IMR-90 (cell line): ENCODE results near the gene DNAH8. TPM values are rescaled to one million over a fixed set of nuclear protein-coding genes. Genes with fewer than 3 reads are reported as not detected.

ENCODE experiments used
- ATAC-seq: fragments of 200-7000 bp; cut with Tn5 transposase; 2 replicates; pipeline ENCODE4 v1.9.1; 2020; ENCODE audit warnings: low read depth, mild to moderate bottlenecking, moderate library complexity
- BruUV-seq: library from RNA; stranded (reverse); fragments of 400-500 nt; replicated peaks from 2 replicates; lab custom pipeline; 2021; lab: Mats Ljungman, UMichigan
- CTCF ChIA-PET: fragments of 300-600 bp; formaldehyde crosslinking; extraction: SDS; loops from one replicate; lab custom pipeline; 2021; ENCODE audit warnings: antibody characterized with exemption; lab: Yijun Ruan, JAX
- POLR2A ChIA-PET: fragments of 300-600 bp; sonication (Branson Sonifier 250); formaldehyde crosslinking; loops from one replicate; lab custom pipeline; 2022; ENCODE audit warnings: antibody characterized with exemption; ENCODE audit not compliant: unreplicated experiment; lab: Charles Lee
- DNase-seq: peaks from one replicate; pipeline ENCODE4 v3.0.0; 2013
- H2AFZ ChIP-seq: replicated peaks from 2 replicates; pipeline ENCODE3; 2013; ENCODE audit warnings: low read length, mild to moderate bottlenecking; ENCODE audit not compliant: poor library complexity
- H2AK5ac ChIP-seq: 2 replicates; pipeline ENCODE4 v1.6.1; 2013; ENCODE audit warnings: low read depth, low read length, inconsistent platforms
- H2AK9ac ChIP-seq: replicated peaks from 2 replicates; pipeline ENCODE3; 2013; ENCODE audit warnings: mild to moderate bottlenecking, low read depth, low read length, moderate library complexity; ENCODE audit not compliant: poor library complexity
- H2BK120ac ChIP-seq: 2 replicates; pipeline ENCODE4 v1.6.1; 2013; ENCODE audit warnings: low read depth, low read length, inconsistent platforms
- H2BK15ac ChIP-seq: 3 replicates; pipeline ENCODE4 v1.6.1; 2013; ENCODE audit warnings: low read depth, low read length, inconsistent platforms
- H2BK20ac ChIP-seq: 2 replicates; pipeline ENCODE4 v1.6.1; 2013; ENCODE audit warnings: low read depth, mild to moderate bottlenecking, inconsistent platforms, low read length, moderate library complexity
- H2BK5ac ChIP-seq: 2 replicates; pipeline ENCODE4 v1.6.1; 2013; ENCODE audit warnings: mild to moderate bottlenecking, low read depth, low read length, inconsistent platforms; ENCODE audit not compliant: poor library complexity, severe bottlenecking
- H3K14ac ChIP-seq: replicated peaks from 2 replicates; pipeline ENCODE4 v1.6.1; 2013; ENCODE audit warnings: low read depth, low read length, inconsistent platforms
- H3K18ac ChIP-seq: 2 replicates; pipeline ENCODE4 v1.6.1; 2013; ENCODE audit warnings: low read depth, low read length, control low read depth
- H3K23ac ChIP-seq: 2 replicates; pipeline ENCODE4 v1.6.1; 2013; ENCODE audit warnings: low read depth, low read length, inconsistent platforms
- H3K27ac ChIP-seq: 2 replicates; pipeline ENCODE4 v1.5.1; 2013; ENCODE audit warnings: mild to moderate bottlenecking, control low read depth, low read length; ENCODE audit not compliant: insufficient read depth
- H3K27me3 ChIP-seq: 2 replicates; pipeline ENCODE4 v1.6.1; 2013; ENCODE audit warnings: low read length; ENCODE audit not compliant: control insufficient read depth, insufficient read depth
- H3K36me3 ChIP-seq: 2 replicates; pipeline ENCODE4 v1.6.1; 2013; ENCODE audit warnings: low read length, mixed read lengths; ENCODE audit not compliant: control insufficient read depth, insufficient read depth
- H3K4ac ChIP-seq: 2 replicates; pipeline ENCODE4 v1.6.1; 2013; ENCODE audit warnings: low read depth, low read length, inconsistent platforms
- H3K4me1 ChIP-seq: 2 replicates; pipeline ENCODE4 v1.6.1; 2013; ENCODE audit warnings: low read length, mixed read lengths; ENCODE audit not compliant: control insufficient read depth, insufficient read depth
- H3K4me2 ChIP-seq: 2 replicates; pipeline ENCODE4 v1.6.1; 2013; ENCODE audit warnings: low read depth, mild to moderate bottlenecking, control low read depth, low read length, moderate library complexity
- H3K4me3 ChIP-seq: 2 replicates; pipeline ENCODE4 v1.5.1; 2013; ENCODE audit warnings: low read depth, mild to moderate bottlenecking, control low read depth, low read length, moderate library complexity; ENCODE audit not compliant: insufficient read depth
- H3K56ac ChIP-seq: 2 replicates; pipeline ENCODE4 v1.6.1; 2013; ENCODE audit warnings: low read length, inconsistent platforms; ENCODE audit not compliant: insufficient read depth; ENCODE audit errors: extremely low read depth
- H3K79me1 ChIP-seq, 2 experiments: 2 replicates each; pipeline ENCODE4 v1.6.1; 2013; ENCODE audit warnings: low read length in 2 of 2, inconsistent platforms in 1 of 2, low read depth in 1 of 2
- H3K9ac ChIP-seq: 2 replicates; pipeline ENCODE4 v1.6.1; 2013; ENCODE audit warnings: low read depth, low read length, control low read depth
- H3K9me1 ChIP-seq: 2 replicates; pipeline ENCODE4 v1.6.1; 2013; ENCODE audit warnings: low read length, inconsistent platforms; ENCODE audit not compliant: insufficient read depth
- H3K9me3 ChIP-seq: 2 replicates; pipeline ENCODE4 v1.6.1; 2013; ENCODE audit warnings: low read length; ENCODE audit not compliant: control insufficient read depth, insufficient read depth
- H4K20me1 ChIP-seq: 2 replicates; pipeline ENCODE4 v1.6.1; 2013; ENCODE audit warnings: low read length, inconsistent platforms; ENCODE audit not compliant: insufficient read depth
- H4K5ac ChIP-seq: 2 replicates; pipeline ENCODE4 v1.6.1; 2013; ENCODE audit warnings: mild to moderate bottlenecking, low read depth, low read length, control low read depth
- H4K8ac ChIP-seq, 2 experiments: 2 replicates each; pipeline ENCODE4 v1.6.1; 2013; ENCODE audit warnings: low read depth in 2 of 2, low read length in 2 of 2, control low read depth in 1 of 2, inconsistent platforms in 1 of 2
- H4K91ac ChIP-seq: 2 replicates; pipeline ENCODE4 v1.6.1; 2013; ENCODE audit warnings: low read depth, low read length, inconsistent platforms; ENCODE audit not compliant: insufficient read depth
- FOS ChIP-seq: fragments of 150-350 bp; IDR thresholded peaks from 2 replicates; pipeline ENCODE4 v1.6.1; 2016; ENCODE audit warnings: low read depth, low read length
- MAFK ChIP-seq: IDR thresholded peaks from 2 replicates; pipeline ENCODE4 v1.6.1; 2012; ENCODE audit warnings: low read depth, low read length, improper control_type of control experiment
- NFE2L2 ChIP-seq: fragments of 150-350 bp; IDR thresholded peaks from 2 replicates; pipeline ENCODE4 v1.6.1; 2016; ENCODE audit warnings: low read depth, mild to moderate bottlenecking, low read length
- POLR2A ChIP-seq: IDR thresholded peaks from 2 replicates; pipeline ENCODE4 v1.6.1; 2012; ENCODE audit warnings: mild to moderate bottlenecking, low read depth, low read length
- WGBS, 2 experiments: methylation state at CpG; one replicate each; pipeline versions ENCODE4 v1.1.5 to v1.1.7; 2013; ENCODE audit warnings: missing lambda C conversion rate in 2 of 2; ENCODE audit not compliant: insufficient read length in 1 of 2; ENCODE audit errors: extremely low coverage in 2 of 2; 5-methylcytosine and 5-hydroxymethylcytosine counted together
- dilution Hi-C: fragments of 300-500 bp; cut with HindIII; formaldehyde crosslinking; loops from one replicate; pipeline ENCODE4 v1.14.3; 2018; ENCODE audit warnings: low sequenced_read_pairs; ENCODE audit not compliant: unreplicated experiment
- in situ Hi-C: fragments of 300-500 bp; cut with MboI; formaldehyde crosslinking; loops from 3 replicates; pipeline ENCODE4 v1.14.3; 2019; ENCODE audit warnings: low sequenced_read_pairs, inconsistent platforms, mixed read lengths
- intact Hi-C: fragments of 100-400 bp; cut with micrococcal nuclease; formaldehyde crosslinking; loops from 2 replicates; pipeline ENCODE4 v1.10.0; 2022
- polyA plus RNA-seq, 3 experiments: library from polyadenylated mRNA; depleted of rRNA; stranded (reverse); fragments of >200 nt; gene quantifications; 2 replicates each; pipeline ENCODE4 v1.2.3, GENCODE V29; 2012; ENCODE audit warnings: low replicate concordance in 1 of 3
- total RNA-seq: library from RNA; depleted of rRNA; stranded (reverse); fragments of >200 nt; gene quantifications from 2 replicates; pipeline ENCODE4 v1.2.3, GENCODE V29; 2012

The DNAH8 gene
- total and polyA plus RNA-seq, 2 of the 4 experiments (the other 2 are of a cell fraction) = not detected

DNA sequence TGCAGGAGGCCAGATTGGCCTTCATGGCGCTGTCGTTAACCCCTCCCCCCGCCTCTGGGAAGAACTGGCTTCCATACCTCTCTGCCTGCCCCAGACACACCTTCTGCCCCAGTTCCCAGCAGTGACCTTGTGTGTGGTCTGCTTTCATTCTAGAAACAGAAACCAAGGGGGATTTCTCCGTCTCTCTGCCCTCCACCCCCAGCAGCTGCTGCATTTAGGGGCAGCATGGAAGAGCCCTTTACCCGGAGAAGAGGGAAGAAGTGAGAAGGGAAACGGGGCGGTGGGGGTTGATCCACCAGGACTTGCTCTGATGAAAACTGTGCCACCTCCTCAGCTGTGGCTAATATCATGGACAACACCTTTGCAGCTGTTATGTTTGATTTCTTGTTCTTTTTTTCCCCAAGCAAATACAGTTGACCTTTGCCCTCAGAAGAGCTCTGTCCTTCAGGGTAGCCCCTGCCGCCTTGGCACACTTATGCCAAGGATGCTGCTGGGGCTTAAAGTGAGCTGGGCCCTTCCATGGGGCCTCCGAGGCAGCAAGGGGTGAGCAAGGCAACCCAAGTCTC lies 339.5 kb downstream of the DNAH8 start:
- H3K9ac ChIP-seq = no peak overlapping the region
- no peak overlapping the region for H4K5ac ChIP-seq
- no peak overlapping the region for H3K4me3 ChIP-seq
- in situ Hi-C loops (no loop called here), dilution Hi-C loops (no loop called here), intact Hi-C loops (no loop called here)
- H4K20me1 ChIP-seq = no peaks in the 10 kb centered on the region
- no peak overlapping the region for H3K4ac ChIP-seq
- ChIA-PET CTCF (no interaction called here), POLR2A (no interaction called here)
- H2AFZ ChIP-seq = no peak overlapping the region
- H3K27ac ChIP-seq = no peak overlapping the region
- no peak overlapping the region for H2AK5ac ChIP-seq
- H3K9me1 ChIP-seq = no peaks in the 10 kb centered on the region
- H2BK15ac ChIP-seq = no peak overlapping the region
- no peak overlapping the region for H3K23ac ChIP-seq
- H3K27me3 ChIP-seq = peaks cover 15% of the 10 kb centered on the region
- BruUV-seq = no TSS peak
- no peak overlapping the region for H2BK5ac ChIP-seq
- no peak overlapping the region for H2BK120ac ChIP-seq
- no peaks in the 10 kb centered on the region for H3K36me3 ChIP-seq
- H4K8ac ChIP-seq = no peak overlapping the region
- no peak for TF ChIP-seq MAFK
- no peak for TF ChIP-seq NFE2L2
- no peak for TF ChIP-seq FOS
- TF ChIP-seq POLR2A = no peak
- H4K91ac ChIP-seq = no peak overlapping the region
- H3K14ac ChIP-seq = no peak overlapping the region
- no peak for DNase-seq
- H3K4me2 ChIP-seq = no peak overlapping the region
- H3K79me1 ChIP-seq = no peaks in the 10 kb centered on the region
- H3K9me3 ChIP-seq = no peaks in the 10 kb centered on the region
- H3K18ac ChIP-seq = no peak overlapping the region
- H3K56ac ChIP-seq = no peak overlapping the region
- no peaks in the 10 kb centered on the region for H3K4me1 ChIP-seq
- WGBS, 2 experiments = no CpG with 5 or more reads among the region's 9 CpGs
- no peak for ATAC-seq
- no peak overlapping the region for H2AK9ac ChIP-seq
- H2BK20ac ChIP-seq = no peak overlapping the region
